Limb (tissue), 2 donors: ENCODE data around the gene PDE6B.
"Not testable (repeated sequence)": the region's sequence is repeated elsewhere in the genome, so short reads cannot be mapped to it uniquely, and the experiment has no call there.

Experiments
- DNase-seq, 2 donors: peaks; one replicate each; pipeline ENCODE4 v3.0.0-alpha.2; 2016; ENCODE audit errors: extremely low spot score in 2 of 2

Gene PDE6B

GRCh38 chr4:635851-636627, 10.7 kb downstream of the PDE6B start:
- peak in 1 of 2 donors; percentile 20 for DNase-seq

GRCh38 chr4:636628-637159, 11.3 kb downstream of the PDE6B start:
- no peak for DNase-seq

GRCh38 chr4:637536-638280, 12.3 kb downstream of the PDE6B start:
- peak in 1 of 2 donors; percentile 42 for DNase-seq

GRCh38 chr4:642366-642765, 17.0 kb downstream of the PDE6B start:
- not testable (repeated sequence) for DNase-seq

GRCh38 chr4:646460-646859, 21.1 kb downstream of the PDE6B start:
- no peak for DNase-seq

GRCh38 chr4:647481-647880, 22.1 kb downstream of the PDE6B start:
- no peak for DNase-seq

GRCh38 chr4:648579-649292, 23.4 kb downstream of the PDE6B start:
- peak in 1 of 2 donors; percentile 32 for DNase-seq

- DNase-seq: no peak
These were observed 23.9 kb downstream of the PDE6B start for GRCh38 chr4:649293-649625.

GRCh38 chr4:649751-650310, 24.5 kb downstream of the PDE6B start:
- DNase-seq: no peak

GRCh38 chr4:650461-650860, 25.1 kb downstream of the PDE6B start:
- DNase-seq: no peak

GRCh38 chr4:650951-651883, 25.8 kb downstream of the PDE6B start:
- DNase-seq: peak in 1 of 2 donors; percentile 33

- DNase-seq: peak in 1 of 2 donors; percentile 29
These were observed 26.7 kb downstream of the PDE6B start for GRCh38 chr4:651884-652642.

- no peak for DNase-seq
These were observed 27.9 kb downstream of the PDE6B start for GRCh38 chr4:653080-653821.

- DNase-seq: no peak
These were observed 28.6 kb downstream of the PDE6B start for GRCh38 chr4:653831-654502.

GRCh38 chr4:654503-654845, 29.1 kb downstream of the PDE6B start:
- DNase-seq: no peak

GRCh38 chr4:654871-655463, 29.6 kb downstream of the PDE6B start:
- no peak for DNase-seq

- DNase-seq: no peak
These were observed 30.2 kb downstream of the PDE6B start for GRCh38 chr4:655464-656151.
